HS-27A (cell line): ENCODE measurements around the gene ZNF487.
"Not testable (repeated sequence)": the region's sequence is repeated elsewhere in the genome, so short reads cannot be mapped to it uniquely, and the experiment has no call there.

Experiments
- DNase-seq: peaks from one replicate; pipeline ENCODE4 v3.0.0-alpha.2; 2012; ENCODE audit warnings: low read depth, missing footprints

Gene ZNF487

DNA sequence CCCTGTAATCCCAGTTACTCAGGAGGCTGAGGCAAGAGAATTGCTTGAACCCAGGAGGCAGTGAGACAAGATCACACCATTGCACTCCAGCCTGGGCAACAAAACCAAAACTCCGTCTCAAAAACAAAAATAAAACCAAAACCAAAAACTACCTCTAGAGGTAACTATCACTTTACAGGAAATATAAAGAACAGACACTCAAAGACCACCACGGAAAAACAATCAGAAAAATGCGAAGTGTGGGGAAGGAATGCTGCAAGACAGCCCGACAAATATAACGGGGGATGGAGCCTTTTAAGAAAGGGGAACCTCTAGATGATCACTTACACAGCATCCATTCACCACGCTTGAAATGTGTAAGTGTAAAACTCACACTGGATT lies 32.2 kb upstream of the ZNF487 start:
- DNase-seq, result no peak

DNA sequence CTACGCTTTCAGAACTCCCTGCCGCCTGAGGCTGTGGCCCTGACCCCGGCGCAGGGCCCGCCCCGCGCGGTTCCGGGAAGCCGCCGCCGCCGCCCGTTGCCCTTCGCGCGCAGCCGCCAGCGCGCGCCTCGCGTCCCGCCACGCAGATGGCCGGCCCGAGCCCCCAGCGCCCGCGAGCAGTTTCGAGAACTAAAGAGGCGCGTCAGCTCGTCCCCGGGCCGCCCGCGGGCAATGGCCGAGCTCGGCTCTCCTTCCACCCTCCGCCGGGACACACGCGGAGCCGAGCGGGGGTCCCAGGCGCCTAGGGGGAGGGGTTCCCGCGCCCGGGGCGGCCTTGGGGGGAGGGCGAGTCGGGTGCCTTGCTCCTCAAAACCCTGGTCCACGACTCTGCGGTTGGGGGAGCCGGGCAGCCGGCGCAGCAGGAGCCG lies 29.7 kb upstream of the ZNF487 start:
- DNase-seq, result no peak

DNA sequence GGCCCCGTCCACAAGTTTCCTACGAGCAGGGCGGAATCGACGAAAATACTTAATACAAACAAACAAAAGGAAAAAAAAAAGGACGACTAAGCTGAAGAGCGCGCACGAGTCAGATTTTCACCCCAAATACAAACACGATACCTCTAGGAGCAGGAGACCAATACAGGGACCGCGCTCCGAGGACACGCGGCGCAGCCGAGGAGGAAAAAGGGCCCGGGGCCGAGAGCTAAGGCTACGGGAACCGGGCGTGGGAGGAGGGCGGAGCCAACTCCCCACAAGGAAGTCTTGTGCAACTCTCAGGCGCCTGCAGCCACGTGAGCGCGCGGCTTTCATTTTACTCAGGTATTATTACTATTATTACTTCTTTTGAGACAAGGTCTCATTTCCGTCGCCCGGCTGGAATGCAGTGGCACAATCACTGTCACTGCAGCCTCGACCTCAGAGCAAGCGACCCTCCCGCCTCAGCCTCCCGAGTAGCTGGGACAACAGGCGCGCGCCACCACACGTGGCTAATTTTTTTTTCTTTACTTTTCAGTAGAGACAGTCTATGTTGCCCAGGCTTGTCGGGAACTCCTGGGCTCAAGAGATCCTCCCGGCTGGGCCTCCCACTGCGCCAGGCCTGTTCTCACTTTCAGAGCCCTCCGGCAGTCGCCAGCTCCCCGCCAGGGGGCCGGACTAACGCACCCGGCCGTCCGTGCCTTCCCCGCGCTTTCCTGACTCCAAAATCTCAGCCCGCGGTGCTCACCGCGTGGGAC lies 29.2 kb upstream of the ZNF487 start:
- DNase-seq, result no peak

GRCh38 chr10:43408331-43408709 lies 28.6 kb upstream of the ZNF487 start:
- no peak for DNase-seq

GRCh38 chr10:43408710-43409384 lies 28.1 kb upstream of the ZNF487 start, which contains the start of gene HNRNPF:
Gene HNRNPF (minus strand): TSS chr10:43409186. CDS start chr10:43387884, 21,302 bp downstream.
- peak; percentile 64 for DNase-seq

- no peak for DNase-seq
These were observed 27.4 kb upstream of the ZNF487 start for GRCh38 chr10:43409385-43410109.

DNA sequence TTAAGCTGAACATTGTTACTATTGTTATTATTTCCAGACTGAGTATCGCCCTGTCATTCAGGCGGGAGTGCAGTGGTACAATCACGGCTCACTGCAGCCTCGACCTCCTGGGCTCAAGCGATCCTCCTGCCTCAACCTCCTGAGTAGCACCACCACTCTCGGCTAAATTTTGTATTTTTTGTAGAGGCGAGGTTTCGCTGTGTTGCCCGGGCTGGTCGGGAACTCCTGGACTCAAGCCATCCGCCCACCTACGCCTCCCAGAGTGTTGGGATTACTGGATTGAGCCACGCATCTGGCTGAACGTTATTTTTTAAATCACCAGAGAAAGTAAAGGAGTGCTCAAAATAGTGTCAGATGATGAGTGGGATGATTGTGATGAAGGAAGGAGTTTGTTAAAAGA lies 26.6 kb upstream of the ZNF487 start:
- no peak for DNase-seq

GRCh38 chr10:43411536-43411935 lies 25.4 kb upstream of the ZNF487 start:
- DNase-seq, result no peak

GRCh38 chr10:43415544-43415943 lies 21.4 kb upstream of the ZNF487 start:
- DNase-seq, result no peak

GRCh38 chr10:43417950-43418768 lies 18.8 kb upstream of the ZNF487 start:
- no peak for DNase-seq

DNA sequence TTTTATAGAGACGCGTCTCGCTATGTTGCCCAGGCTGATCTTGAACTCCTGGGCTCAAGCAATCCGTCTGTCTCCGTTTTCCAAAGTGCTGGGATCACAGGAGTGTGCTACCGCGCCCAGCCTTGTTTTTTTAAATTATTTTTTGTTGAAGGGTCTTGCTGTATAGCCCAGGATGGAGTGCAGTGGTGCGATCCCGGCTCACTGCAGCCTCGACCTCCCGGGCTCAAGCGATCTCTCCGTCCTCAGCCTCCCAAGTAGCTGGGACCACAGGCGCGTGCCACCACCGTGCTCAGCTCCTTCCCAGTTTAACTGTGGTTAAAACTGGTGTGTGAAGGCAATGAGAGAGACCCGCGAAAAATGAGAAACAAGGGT lies 16.9 kb upstream of the ZNF487 start:
- no peak for DNase-seq

GRCh38 chr10:43420369-43421200 lies 16.3 kb upstream of the ZNF487 start:
- DNase-seq, result no peak

- DNase-seq, result no peak
These were observed 15.8 kb upstream of the ZNF487 start for GRCh38 chr10:43421201-43421507.

DNA sequence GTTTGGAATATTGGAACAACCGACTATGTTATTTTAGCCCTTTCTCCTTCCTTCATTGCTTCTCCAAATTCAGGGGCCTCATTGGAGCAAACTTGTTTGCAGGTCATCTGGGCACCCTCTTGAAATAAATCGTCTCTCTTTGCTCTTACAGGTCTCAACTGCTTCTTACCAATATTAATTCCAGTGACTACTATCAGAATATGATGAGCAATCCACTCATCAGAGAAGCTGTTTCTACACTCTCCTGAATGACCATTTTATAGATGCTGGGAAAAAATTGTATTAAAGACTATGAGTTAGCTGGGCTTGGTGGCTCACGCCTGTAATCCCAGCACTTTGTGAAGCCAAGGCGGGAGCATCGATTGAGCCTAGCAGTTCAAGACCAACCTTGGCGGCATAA lies 15.4 kb upstream of the ZNF487 start:
- no peak for DNase-seq

DNA sequence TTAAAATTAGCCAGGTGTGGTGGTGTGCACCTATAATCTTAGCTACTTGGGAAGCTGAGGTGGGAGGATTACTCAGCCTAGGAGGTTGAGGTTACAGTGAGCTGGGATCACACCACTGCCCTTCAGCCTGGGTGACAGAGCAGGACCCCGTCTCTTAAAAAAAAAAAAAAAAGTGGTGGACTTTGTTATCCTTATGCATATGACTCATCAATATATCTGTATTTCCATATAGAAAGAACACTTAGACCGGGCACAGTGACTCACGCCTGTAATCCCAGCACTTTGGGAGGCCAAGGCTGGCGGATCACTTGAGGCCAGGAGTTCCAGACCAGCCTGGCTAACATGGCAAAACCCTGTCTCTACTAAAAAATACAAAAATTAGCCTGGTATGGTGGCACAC lies 15.0 kb upstream of the ZNF487 start:
- DNase-seq, result not testable (repeated sequence)

DNA sequence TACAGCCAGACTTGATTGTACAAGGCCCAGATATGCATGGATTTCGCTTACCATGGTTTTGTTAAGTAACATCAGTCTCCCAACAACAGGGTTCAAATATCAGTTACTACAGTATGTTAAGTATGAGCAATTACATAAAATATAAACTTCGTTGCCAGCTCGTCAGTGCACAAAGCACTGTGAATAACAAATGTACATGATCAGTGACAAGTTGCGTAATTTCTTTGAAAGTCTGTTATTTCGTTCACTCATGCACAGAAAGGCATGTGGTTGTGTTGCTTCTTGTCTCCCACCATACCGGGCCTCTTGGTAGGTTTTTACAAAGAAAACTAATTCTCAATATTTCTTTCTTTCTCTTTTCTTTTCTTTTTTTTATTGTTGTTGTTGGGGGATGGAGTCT lies 12.5 kb upstream of the ZNF487 start:
- DNase-seq, result no peak

DNA sequence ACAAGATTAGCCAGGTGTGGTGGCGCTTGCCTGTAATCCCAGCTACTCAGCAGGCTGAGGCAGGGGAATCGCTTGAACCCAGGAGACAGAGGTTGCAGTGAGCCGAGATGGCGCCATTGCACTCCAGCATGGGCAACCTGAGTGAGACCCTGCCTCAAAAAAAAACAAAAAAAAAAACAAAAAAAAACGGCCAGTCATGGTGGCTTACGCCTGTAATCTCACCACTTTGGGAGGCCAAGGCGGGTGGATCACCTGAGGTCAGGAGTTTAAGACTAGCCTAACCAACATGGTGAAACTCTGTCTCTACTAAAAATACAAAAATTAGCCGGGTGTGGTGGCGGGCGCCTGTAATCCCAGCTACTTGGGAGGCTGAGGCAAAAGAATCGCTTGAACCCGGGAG lies 10.4 kb upstream of the ZNF487 start:
- DNase-seq, result not testable (repeated sequence)

- no peak for DNase-seq
These were observed 9.6 kb upstream of the ZNF487 start for GRCh38 chr10:43427166-43427825.

- no peak for DNase-seq
These were observed 5.8 kb upstream of the ZNF487 start for GRCh38 chr10:43430926-43431663.
